H9 (cell line): ENCODE data around the gene CCL7. TPM values are rescaled to one million over a fixed set of nuclear protein-coding genes. Genes with fewer than 3 reads are reported as not detected.

Experiments used
- DNase-seq: peaks from one replicate; pipeline ENCODE4 v3.0.0-alpha.2; 2017
- H2AFZ ChIP-seq: one replicate; pipeline ENCODE4 v1.6.1; 2013; ENCODE audit warnings: mild to moderate bottlenecking, low read length, control low read depth, moderate library complexity
- H2AK5ac ChIP-seq: 2 replicates; pipeline ENCODE4 v1.6.1; 2013; ENCODE audit warnings: low read length, control low read depth, mixed read lengths; ENCODE audit not compliant: insufficient read length
- H2BK120ac ChIP-seq: one replicate; pipeline ENCODE4 v1.6.1; 2013; ENCODE audit warnings: low read depth, mild to moderate bottlenecking, low read length, control low read depth, inconsistent platforms; ENCODE audit not compliant: poor library complexity, severe bottlenecking
- H2BK12ac ChIP-seq: 2 replicates; pipeline ENCODE4 v1.6.1; 2013; ENCODE audit warnings: low read length, control low read depth, mixed read lengths, low read depth; ENCODE audit not compliant: insufficient read length
- H2BK15ac ChIP-seq: 2 replicates; pipeline ENCODE4 v1.6.1; 2013; ENCODE audit warnings: low read depth, low read length, control low read depth
- H2BK20ac ChIP-seq: one replicate; pipeline ENCODE4 v1.6.1; 2013; ENCODE audit warnings: low read depth, mild to moderate bottlenecking, low read length, control low read depth, inconsistent platforms; ENCODE audit not compliant: poor library complexity, severe bottlenecking
- H2BK5ac ChIP-seq: 2 replicates; pipeline ENCODE4 v1.6.1; 2013; ENCODE audit warnings: low read length, control low read depth, mixed read lengths; ENCODE audit not compliant: insufficient read length
- H3K14ac ChIP-seq: 2 replicates; pipeline ENCODE4 v1.6.1; 2013; ENCODE audit warnings: low read length, control low read depth; ENCODE audit not compliant: insufficient read depth
- H3K18ac ChIP-seq: 2 replicates; pipeline ENCODE4 v1.6.1; 2013; ENCODE audit warnings: low read depth, mild to moderate bottlenecking, mixed read lengths, low read length, control low read depth; ENCODE audit not compliant: insufficient read length
- H3K23ac ChIP-seq: 2 replicates; pipeline ENCODE4 v1.6.1; 2013; ENCODE audit warnings: low read length, control low read depth, mixed read lengths, low read depth; ENCODE audit not compliant: insufficient read length
- H3K23me2 ChIP-seq: 2 replicates; pipeline ENCODE4 v1.6.1; 2013; ENCODE audit warnings: low read depth, mild to moderate bottlenecking, mixed read lengths, low read length, control low read depth; ENCODE audit not compliant: insufficient read length, poor library complexity, severe bottlenecking
- H3K27ac ChIP-seq: 2 replicates; pipeline ENCODE4 v1.5.1; 2013; ENCODE audit warnings: low read length, control low read depth, mixed read lengths, low read depth; ENCODE audit not compliant: insufficient read length
- H3K27me3 ChIP-seq: 2 replicates; pipeline ENCODE4 v1.6.1; 2013; ENCODE audit warnings: low read length, control low read depth, inconsistent platforms; ENCODE audit not compliant: insufficient read depth
- H3K4ac ChIP-seq: 2 replicates; pipeline ENCODE4 v1.6.1; 2013; ENCODE audit warnings: low read depth, mild to moderate bottlenecking, control low read depth, inconsistent platforms, low read length, moderate library complexity
- H3K4me1 ChIP-seq: 2 replicates; pipeline ENCODE4 v1.6.1; 2013; ENCODE audit warnings: low read length, control low read depth, inconsistent platforms; ENCODE audit not compliant: insufficient read depth
- H3K4me2 ChIP-seq: 2 replicates; pipeline ENCODE4 v1.6.1; 2013; ENCODE audit warnings: low read length, control low read depth, mixed read lengths; ENCODE audit not compliant: insufficient read length, insufficient read depth
- H3K56ac ChIP-seq: 2 replicates; pipeline ENCODE4 v1.6.1; 2013; ENCODE audit warnings: low read depth, mild to moderate bottlenecking, mixed read lengths, low read length, control low read depth; ENCODE audit not compliant: insufficient read length
- H3K79me1 ChIP-seq: 2 replicates; pipeline ENCODE4 v1.6.1; 2013; ENCODE audit warnings: low read depth, mild to moderate bottlenecking, moderate library complexity, low read length, control low read depth, inconsistent platforms; ENCODE audit not compliant: insufficient read depth, poor library complexity, severe bottlenecking
- H3K79me2 ChIP-seq: 2 replicates; pipeline ENCODE4 v1.6.1; 2013; ENCODE audit warnings: low read length, control low read depth, inconsistent platforms; ENCODE audit not compliant: insufficient read depth
- H3K9ac ChIP-seq: 2 replicates; pipeline ENCODE4 v1.6.1; 2013; ENCODE audit warnings: low read length, control low read depth, mixed read lengths; ENCODE audit not compliant: insufficient read length; ENCODE audit errors: extremely low read depth
- H3K9me3 ChIP-seq: one replicate; pipeline ENCODE4 v1.6.1; 2013; ENCODE audit warnings: low read depth, low read length, inconsistent platforms; ENCODE audit not compliant: control insufficient read depth
- H3T11ph ChIP-seq: one replicate; pipeline ENCODE4 v1.6.1; 2013; ENCODE audit warnings: mild to moderate bottlenecking, low read length, control low read depth, inconsistent platforms
- H4K20me1 ChIP-seq: one replicate; pipeline ENCODE4 v1.6.1; 2013; ENCODE audit not compliant: control insufficient read depth, insufficient read length, insufficient read depth
- H4K5ac ChIP-seq: 2 replicates; pipeline ENCODE4 v1.6.1; 2013; ENCODE audit warnings: low read depth, mild to moderate bottlenecking, mixed read lengths, low read length, control low read depth; ENCODE audit not compliant: insufficient read length
- H4K8ac ChIP-seq: replicated peaks from 2 replicates; pipeline ENCODE4 v1.6.1; 2013; ENCODE audit warnings: low read length, control low read depth, mixed read lengths, low read depth; ENCODE audit not compliant: insufficient read length
- H4K91ac ChIP-seq: 2 replicates; pipeline ENCODE4 v1.6.1; 2013; ENCODE audit warnings: low read depth, mild to moderate bottlenecking, moderate library complexity, mixed read lengths, low read length, control low read depth; ENCODE audit not compliant: insufficient read length
- H3K27ac Mint-ChIP-seq, 3 experiments: 2 replicates in 2 of 3; 3 replicates in 1 of 3; pipeline ENCODE4 v1.8.0; 2020 to 2021; ENCODE audit warnings: mixed read lengths in 3 of 3, mild to moderate bottlenecking in 1 of 3, moderate library complexity in 1 of 3
- H3K27me3 Mint-ChIP-seq: 2 replicates; pipeline ENCODE4 v1.8.0; 2021; ENCODE audit warnings: low read depth, mild to moderate bottlenecking, moderate library complexity, mixed read lengths
- H3K36me3 Mint-ChIP-seq, 3 experiments: 2 replicates in 2 of 3; 3 replicates in 1 of 3; pipeline ENCODE4 v1.8.0; 2020 to 2021; ENCODE audit warnings: low read depth in 3 of 3, mixed read lengths in 3 of 3; ENCODE audit not compliant: insufficient read depth in 1 of 3
- H3K4me1 Mint-ChIP-seq, 2 experiments: 2 replicates each; pipeline ENCODE4 v1.8.0; 2020; ENCODE audit warnings: mixed read lengths in 2 of 2
- H3K4me3 Mint-ChIP-seq, 2 experiments: 2 replicates in 1 of 2; 3 replicates in 1 of 2; pipeline ENCODE4 v1.8.0; 2020 to 2021; ENCODE audit warnings: mild to moderate bottlenecking in 2 of 2, mixed read lengths in 2 of 2, moderate library complexity in 1 of 2
- H3K9me3 Mint-ChIP-seq, 2 experiments: 2 replicates in 1 of 2; 3 replicates in 1 of 2; pipeline ENCODE4 v1.8.0; 2020; ENCODE audit warnings: mild to moderate bottlenecking in 2 of 2, mixed read lengths in 2 of 2, moderate library complexity in 1 of 2
- WGBS: extraction: QIAGEN DNeasy Blood & Tissue Kit; methylation state at CpG from one replicate; pipeline ENCODE4 v1.1.7; 2013; ENCODE audit warnings: missing lambda C conversion rate, low lambda C conversion rate, mixed read lengths; ENCODE audit not compliant: insufficient read length; ENCODE audit errors: extremely low coverage; 5-methylcytosine and 5-hydroxymethylcytosine counted together
- total RNA-seq: library from RNA; stranded (reverse); gene quantifications from 2 replicates; pipeline ENCODE4 v1.2.1, GENCODE V29; 2021
- TF ChIP-seq, protein P1 (sequence below): fragments of 200-600 bp; sonication (generic); conservative IDR thresholded peaks from 3 replicates; pipeline ENCODE4 v1.8.0; 2021; ENCODE audit warnings: antibody characterized with exemption, mild to moderate bottlenecking

Gene CCL7
- total RNA-seq, 1 experiment from 2014 or later, result not detected

GRCh38 chr17:34319039-34319483 lies 49.0 kb downstream of the CCL7 start, which contains the start of gene CCL8:
Gene CCL8, plus strand, starts transcription at chr17:34319435. Its CDS starts 67 bp downstream, at chr17:34319502.
- Histone ChIP-seq H3T11ph (no peak within 1 kb of the TSS), H3K27ac (no peak within 1 kb of the TSS), H3K79me1 (no peaks in the 10 kb centered on the region), H4K5ac (no peak within 1 kb of the TSS), H3K56ac (no peak within 1 kb of the TSS), H2BK5ac (no peak within 1 kb of the TSS), H3K14ac (no peak within 1 kb of the TSS), H2BK20ac (no peak within 1 kb of the TSS), H2BK120ac (no peak within 1 kb of the TSS), H3K23ac (no peak within 1 kb of the TSS), H2BK12ac (no peak within 1 kb of the TSS), H3K27me3 (no peaks in the 10 kb centered on the region), H3K18ac (no peak within 1 kb of the TSS), H3K4me1 (no peaks in the 10 kb centered on the region), H3K9ac (no peak within 1 kb of the TSS), H2AFZ (no peak within 1 kb of the TSS), H4K8ac (no peak within 1 kb of the TSS), H3K9me3 (no peaks in the 10 kb centered on the region), H3K79me2 (no peaks in the 10 kb centered on the region), H4K91ac (no peak within 1 kb of the TSS), H4K20me1 (no peaks in the 10 kb centered on the region), H2BK15ac (no peak within 1 kb of the TSS), H3K4me2 (no peak within 1 kb of the TSS), H2AK5ac (no peak within 1 kb of the TSS), H3K4ac (no peak within 1 kb of the TSS), H3K23me2 (no peaks in the 10 kb centered on the region)
- TF ChIP-seq, protein P1, sequence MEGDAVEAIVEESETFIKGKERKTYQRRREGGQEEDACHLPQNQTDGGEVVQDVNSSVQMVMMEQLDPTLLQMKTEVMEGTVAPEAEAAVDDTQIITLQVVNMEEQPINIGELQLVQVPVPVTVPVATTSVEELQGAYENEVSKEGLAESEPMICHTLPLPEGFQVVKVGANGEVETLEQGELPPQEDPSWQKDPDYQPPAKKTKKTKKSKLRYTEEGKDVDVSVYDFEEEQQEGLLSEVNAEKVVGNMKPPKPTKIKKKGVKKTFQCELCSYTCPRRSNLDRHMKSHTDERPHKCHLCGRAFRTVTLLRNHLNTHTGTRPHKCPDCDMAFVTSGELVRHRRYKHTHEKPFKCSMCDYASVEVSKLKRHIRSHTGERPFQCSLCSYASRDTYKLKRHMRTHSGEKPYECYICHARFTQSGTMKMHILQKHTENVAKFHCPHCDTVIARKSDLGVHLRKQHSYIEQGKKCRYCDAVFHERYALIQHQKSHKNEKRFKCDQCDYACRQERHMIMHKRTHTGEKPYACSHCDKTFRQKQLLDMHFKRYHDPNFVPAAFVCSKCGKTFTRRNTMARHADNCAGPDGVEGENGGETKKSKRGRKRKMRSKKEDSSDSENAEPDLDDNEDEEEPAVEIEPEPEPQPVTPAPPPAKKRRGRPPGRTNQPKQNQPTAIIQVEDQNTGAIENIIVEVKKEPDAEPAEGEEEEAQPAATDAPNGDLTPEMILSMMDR, result no peak
- Mint-ChIP-seq H3K27ac (no peak within 1 kb of the TSS), H3K9me3 (no peaks in the 10 kb centered on the region), H3K27me3 (peaks cover 14% of the 10 kb centered on the region), H3K4me1 (no peaks in the 10 kb centered on the region), H3K4me3 (no peak within 1 kb of the TSS), H3K36me3 (no peaks in the 10 kb centered on the region)
- DNase-seq, result no peak
- WGBS, result no CpG with 5 or more reads among the region's 2 CpGs

Other genes starting within 250 kb of the CCL7 start
- gene CCL2, start 14.9 kb upstream of the CCL7 start, total RNA-seq, result 1.4 and 1.6 TPM in 2 replicates
- gene CCL11, start 15.5 kb downstream of the CCL7 start, total RNA-seq, result not detected in 2 replicates
- not detected in 2 replicates for gene CCL8, start 49.2 kb downstream of the CCL7 start, total RNA-seq
- not detected in 2 replicates for gene CCL13, start 86.3 kb downstream of the CCL7 start, total RNA-seq
- gene CCL1, start 93.0 kb downstream of the CCL7 start, total RNA-seq, result not detected in 2 replicates